ENCODE measurements around the gene C11orf97. TPM values are rescaled to one million over a fixed set of nuclear protein-coding genes. Genes with fewer than 3 reads are reported as not detected.

The C11orf97 gene
- total RNA-seq, 1 donor from 2014 or later: not detected

GRCh38 chr11:94533206-94533605, 20.9 kb downstream of the C11orf97 start:
- intact Hi-C loops (cut with micrococcal nuclease): no loop called here
- Mint-ChIP-seq H3K4me3 (ENCODE audit: low read depth) (no peak overlapping the region), H3K36me3 (ENCODE audit: low read depth) (no peaks in the 10 kb centered on the region), H3K27ac (no peak overlapping the region), H3K27me3 (ENCODE audit: low read depth) (peaks cover 39% of the 10 kb centered on the region), H3K9me3 (no peaks in the 10 kb centered on the region), H3K4me1 (ENCODE audit: low read depth) (peaks cover 2% of the 10 kb centered on the region)
- DNase-seq (ENCODE audit: low spot score): no peak

GRCh38 chr11:94533696-94534630, 21.7 kb downstream of the C11orf97 start:
- Mint-ChIP-seq H3K27ac (no peak overlapping the region), H3K4me3 (ENCODE audit: low read depth) (no peak overlapping the region), H3K27me3 (ENCODE audit: low read depth) (peaks cover 36% of the 10 kb centered on the region), H3K9me3 (no peaks in the 10 kb centered on the region), H3K4me1 (ENCODE audit: low read depth) (peaks cover 2% of the 10 kb centered on the region), H3K36me3 (ENCODE audit: low read depth) (no peaks in the 10 kb centered on the region)
- intact Hi-C loops (cut with micrococcal nuclease): no loop called here
- DNase-seq (ENCODE audit: low spot score): no peak

GRCh38 chr11:94536386-94536785, 24.1 kb downstream of the C11orf97 start:
- no peak for DNase-seq (ENCODE audit: low spot score)
- Mint-ChIP-seq H3K27me3 (ENCODE audit: low read depth) (peaks cover 30% of the 10 kb centered on the region), H3K27ac (no peak overlapping the region), H3K36me3 (ENCODE audit: low read depth) (no peaks in the 10 kb centered on the region), H3K4me1 (ENCODE audit: low read depth) (peaks cover 5% of the 10 kb centered on the region), H3K4me3 (ENCODE audit: low read depth) (no peak overlapping the region), H3K9me3 (no peaks in the 10 kb centered on the region)
- intact Hi-C loops (cut with micrococcal nuclease): no loop called here

GRCh38 chr11:94537031-94537600, 24.9 kb downstream of the C11orf97 start:
- Mint-ChIP-seq H3K36me3 (ENCODE audit: low read depth) (no peaks in the 10 kb centered on the region), H3K4me1 (ENCODE audit: low read depth) (peaks cover 5% of the 10 kb centered on the region), H3K9me3 (no peaks in the 10 kb centered on the region), H3K4me3 (ENCODE audit: low read depth) (no peak overlapping the region), H3K27ac (no peak overlapping the region), H3K27me3 (ENCODE audit: low read depth) (peaks cover 27% of the 10 kb centered on the region)
- intact Hi-C loops (cut with micrococcal nuclease): no loop called here
- DNase-seq (ENCODE audit: low spot score): no peak

- no peak overlapping the region for H3K4me3 Mint-ChIP-seq (ENCODE audit: low read depth)
- peaks cover 21% of the 10 kb centered on the region for H3K27me3 Mint-ChIP-seq (ENCODE audit: low read depth)
- H3K36me3 Mint-ChIP-seq (ENCODE audit: low read depth): no peaks in the 10 kb centered on the region
- intact Hi-C loops (cut with micrococcal nuclease): no loop called here
- H3K9me3 Mint-ChIP-seq: no peaks in the 10 kb centered on the region
- peaks cover 12% of the 10 kb centered on the region for H3K4me1 Mint-ChIP-seq (ENCODE audit: low read depth)
- no peak for DNase-seq (ENCODE audit: low spot score)
- no peak overlapping the region for H3K27ac Mint-ChIP-seq
Observed at GRCh38 chr11:94539420-94539819, 27.2 kb downstream of the C11orf97 start.

- H3K27ac Mint-ChIP-seq: peak within 1 kb of the TSS; percentile 100
Observed at GRCh38 chr11:94543695-94544645, 31.7 kb downstream of the C11orf97 start, which contains the start of gene FUT4. Gene FUT4 (plus strand): TSS chr11:94543921. CDS start chr11:94544134, 213 bp downstream.

GRCh38 chr11:94544646-94545263, 32.5 kb downstream of the C11orf97 start:
- H3K27ac Mint-ChIP-seq: peak overlapping the region; percentile 59
- no peak for DNase-seq (ENCODE audit: low spot score)
- intact Hi-C loops (cut with micrococcal nuclease): loop anchor here (1.0 to 10.0 kb wide), 8 partner anchors 32 to 802 kb away; partner anchors contain the start of genes AMOTL1, ANKRD49, C11orf54 and C11orf97

More at GRCh38 chr11:94543695-94544645, 31.7 kb downstream of the C11orf97 start, which contains the start of gene FUT4:
- peaks cover 24% of the 10 kb centered on the region for H3K36me3 Mint-ChIP-seq (ENCODE audit: low read depth)
- H3K9me3 Mint-ChIP-seq: no peaks in the 10 kb centered on the region
- peaks cover 32% of the 10 kb centered on the region for H3K4me1 Mint-ChIP-seq (ENCODE audit: low read depth)
- intact Hi-C loops (cut with micrococcal nuclease): loop anchor here (1.0 to 10.0 kb wide), 8 partner anchors 31 to 802 kb away; partner anchors contain the start of genes AMOTL1, ANKRD49, C11orf54 and C11orf97
- H3K27me3 Mint-ChIP-seq (ENCODE audit: low read depth): no peaks in the 10 kb centered on the region
- H3K4me3 Mint-ChIP-seq (ENCODE audit: low read depth): peak within 1 kb of the TSS; percentile 99
- DNase-seq (ENCODE audit: low spot score): peak; percentile 72

GRCh38 chr11:94545264-94546161, 33.3 kb downstream of the C11orf97 start:
- Mint-ChIP-seq H3K4me3 (ENCODE audit: low read depth) (peak overlapping the region; percentile 78), H3K27me3 (ENCODE audit: low read depth) (no peaks in the 10 kb centered on the region), H3K4me1 (ENCODE audit: low read depth) (peaks cover 33% of the 10 kb centered on the region), H3K9me3 (no peaks in the 10 kb centered on the region), H3K36me3 (ENCODE audit: low read depth) (peaks cover 28% of the 10 kb centered on the region), H3K27ac (peak overlapping the region; percentile 69)
- no peak for DNase-seq (ENCODE audit: low spot score)
- intact Hi-C loops (cut with micrococcal nuclease): loop anchor here (2.0 to 10.0 kb wide), 3 partner anchors 33 to 329 kb away; partner anchors contain the start of genes AMOTL1 and C11orf97

More at GRCh38 chr11:94544646-94545263, 32.5 kb downstream of the C11orf97 start:
- Mint-ChIP-seq H3K9me3 (no peaks in the 10 kb centered on the region), H3K4me1 (ENCODE audit: low read depth) (peaks cover 30% of the 10 kb centered on the region), H3K27me3 (ENCODE audit: low read depth) (no peaks in the 10 kb centered on the region), H3K4me3 (ENCODE audit: low read depth) (peak overlapping the region; percentile 78), H3K36me3 (ENCODE audit: low read depth) (peaks cover 28% of the 10 kb centered on the region)

GRCh38 chr11:94546162-94546470, 33.9 kb downstream of the C11orf97 start:
- peak overlapping the region; percentile 78 for H3K4me3 Mint-ChIP-seq (ENCODE audit: low read depth)
- intact Hi-C loops (cut with micrococcal nuclease): loop anchor here (10.0 kb wide), 2 partner anchors 219 to 329 kb away; partner anchors contain the start of gene AMOTL1
- peaks cover 33% of the 10 kb centered on the region for H3K4me1 Mint-ChIP-seq (ENCODE audit: low read depth)

GRCh38 chr11:94546886-94547285, 34.6 kb downstream of the C11orf97 start:
- no peaks in the 10 kb centered on the region for H3K9me3 Mint-ChIP-seq
- H3K4me3 Mint-ChIP-seq (ENCODE audit: low read depth): peak overlapping the region; percentile 47
- H3K36me3 Mint-ChIP-seq (ENCODE audit: low read depth): peaks cover 28% of the 10 kb centered on the region
- intact Hi-C loops (cut with micrococcal nuclease): loop anchor here (10.0 kb wide), 2 partner anchors 218 to 328 kb away; partner anchors contain the start of gene AMOTL1
- H3K27ac Mint-ChIP-seq: no peak overlapping the region
- H3K4me1 Mint-ChIP-seq (ENCODE audit: low read depth): peaks cover 33% of the 10 kb centered on the region
- DNase-seq (ENCODE audit: low spot score): no peak
- no peaks in the 10 kb centered on the region for H3K27me3 Mint-ChIP-seq (ENCODE audit: low read depth)

More at GRCh38 chr11:94546162-94546470, 33.9 kb downstream of the C11orf97 start:
- no peak overlapping the region for H3K27ac Mint-ChIP-seq
- H3K9me3 Mint-ChIP-seq: no peaks in the 10 kb centered on the region
- peaks cover 28% of the 10 kb centered on the region for H3K36me3 Mint-ChIP-seq (ENCODE audit: low read depth)
- DNase-seq (ENCODE audit: low spot score): no peak
- no peaks in the 10 kb centered on the region for H3K27me3 Mint-ChIP-seq (ENCODE audit: low read depth)

- Mint-ChIP-seq H3K27me3 (ENCODE audit: low read depth) (no peaks in the 10 kb centered on the region), H3K36me3 (ENCODE audit: low read depth) (peaks cover 28% of the 10 kb centered on the region), H3K4me3 (ENCODE audit: low read depth) (no peak overlapping the region), H3K27ac (no peak overlapping the region), H3K9me3 (no peaks in the 10 kb centered on the region), H3K4me1 (ENCODE audit: low read depth) (peaks cover 24% of the 10 kb centered on the region)
- DNase-seq (ENCODE audit: low spot score): no peak
- intact Hi-C loops (cut with micrococcal nuclease): loop anchor here (10.0 kb wide), 2 partner anchors 216 to 326 kb away; partner anchors contain the start of gene AMOTL1
Observed at GRCh38 chr11:94549146-94549545, 36.9 kb downstream of the C11orf97 start.

Data from activated T-helper 2 cell treated with anti-CD3 and anti-CD28 coated beads, Interferon-gamma antibody, Interleukin-2, Interleukin-4, amounts not matched to agents 10 μg/mL and 5 μg/mL and 100 μg/mL, durations not matched to agents 14 hours and 24 hours and 36 hours (primary cell).